GM12878 (cell line): Measurements from ENCODE around the gene MRNIP. TPM values are rescaled to one million over a fixed set of nuclear protein-coding genes. Genes with fewer than 3 reads are reported as not detected.

Source experiments
- ATAC-seq: fragments of 200-7000 bp; cut with Tn5 transposase; 3 replicates; pipeline ENCODE4 v1.9.1; 2020; ENCODE audit warnings: mild to moderate bottlenecking, moderate library complexity
- BruUV-seq: library from RNA; stranded (reverse); fragments of 400-500 nt; replicated peaks from 2 replicates; lab custom pipeline; 2021; lab: Mats Ljungman, UMichigan
- CTCF ChIA-PET: fragments of 300-600 bp; sonication (Branson Sonifier 250); formaldehyde crosslinking; extraction: SDS; loops from one replicate; lab custom pipeline; 2021; ENCODE audit warnings: inconsistent platforms; lab: Yijun Ruan, JAX
- POLR2A ChIA-PET: fragments of 350-600 bp; formaldehyde crosslinking; extraction: SDS; loops from one replicate; lab custom pipeline; 2021; ENCODE audit warnings: inconsistent platforms; lab: Charles Lee
- RAD21 ChIA-PET: fragments of 300-600 bp; sonication (Branson Sonifier 250); formaldehyde crosslinking; loops from one replicate; lab custom pipeline; 2023; ENCODE audit warnings: antibody characterized with exemption; ENCODE audit not compliant: unreplicated experiment; lab: Charles Lee
- SMC1A ChIA-PET: fragments of 300-600 bp; sonication (Branson Sonifier 250); formaldehyde crosslinking; loops from one replicate; lab custom pipeline; 2023; ENCODE audit not compliant: unreplicated experiment, uncharacterized antibody; lab: Charles Lee
- DNase-seq: peaks from one replicate; pipeline ENCODE4 v3.0.0-alpha.2; 2011; ENCODE audit warnings: low read depth, low spot score
- FAIRE-seq: peaks from 3 replicates; lab custom pipeline; 2011; peaks lifted over from hg19 to GRCh38; lab: Jason Lieb, UNC
- H2AFZ ChIP-seq: 2 replicates; pipeline ENCODE4 v1.6.0; 2011; ENCODE audit warnings: low read depth, low read length, control low read depth; ENCODE audit not compliant: control insufficient read depth
- H3K27ac ChIP-seq: 2 replicates; pipeline ENCODE4 v1.5.1; 2011; ENCODE audit warnings: control low read depth; ENCODE audit not compliant: control insufficient read depth, insufficient read depth
- H3K27me3 ChIP-seq, 2 experiments: replicated peaks in 1 of 2; 2 replicates each; pipeline versions ENCODE4 v1.6.0 to v1.6.1; 2011; ENCODE audit warnings: low read length in 1 of 2; ENCODE audit not compliant: control insufficient read depth in 2 of 2, insufficient read depth in 2 of 2
- H3K36me3 ChIP-seq, 2 experiments: 2 replicates each; pipeline ENCODE4 v1.5.1; 2011; ENCODE audit warnings: low read length in 1 of 2; ENCODE audit not compliant: control insufficient read depth in 2 of 2, insufficient read depth in 2 of 2
- H3K4me1 ChIP-seq: 2 replicates; pipeline ENCODE4 v1.6.1; 2011; ENCODE audit warnings: mild to moderate bottlenecking, low read length, moderate library complexity, mixed read lengths; ENCODE audit not compliant: control insufficient read depth, insufficient read depth
- H3K4me2 ChIP-seq: 2 replicates; pipeline ENCODE4 v1.6.0; 2011; ENCODE audit warnings: control low read depth; ENCODE audit not compliant: control insufficient read depth, insufficient read depth
- H3K4me3 ChIP-seq: fragments of 200-600 bp; sonication (generic); 2 replicates; pipeline ENCODE4 v1.5.1; 2016
- H3K79me2 ChIP-seq: 2 replicates; pipeline ENCODE4 v1.6.0; 2011; ENCODE audit warnings: low read length; ENCODE audit not compliant: control insufficient read depth, insufficient read depth
- H3K9ac ChIP-seq: 2 replicates; pipeline ENCODE4 v1.8.0; 2011; ENCODE audit warnings: low read length, control low read depth, mixed read lengths; ENCODE audit not compliant: control insufficient read depth, insufficient read depth
- H3K9me3 ChIP-seq: replicated peaks from 3 replicates; pipeline ENCODE4 v1.5.1; 2011; ENCODE audit warnings: mild to moderate bottlenecking, low read length; ENCODE audit not compliant: control insufficient read depth, insufficient read depth
- H4K20me1 ChIP-seq: 2 replicates; pipeline ENCODE4 v1.6.0; 2011; ENCODE audit not compliant: control insufficient read depth, insufficient read depth
- CREM ChIP-seq: IDR thresholded peaks from 2 replicates; pipeline ENCODE4 v1.6.1; 2014; ENCODE audit warnings: antibody characterized with exemption, low read depth
- ETV6 ChIP-seq, 2 experiments: fragments of 450-650 bp in 1 of 2; IDR thresholded peaks in 1 of 2; conservative IDR thresholded peaks in 1 of 2; 2 replicates each; pipeline ENCODE4 v1.6.1; 2014; ENCODE audit warnings: antibody characterized with exemption in 1 of 2, borderline replicate concordance in 1 of 2, low read depth in 1 of 2, mild to moderate bottlenecking in 1 of 2, moderate library complexity in 1 of 2
- EZH2 ChIP-seq: IDR thresholded peaks from 2 replicates; pipeline ENCODE4 v1.6.1; 2012; ENCODE audit warnings: low read depth, mild to moderate bottlenecking, control low read depth, inconsistent platforms, low read length, borderline replicate concordance; ENCODE audit not compliant: control insufficient read depth
- KDM1A ChIP-seq: fragments of 200-600 bp; sonication (generic); IDR thresholded peaks from 2 replicates; pipeline ENCODE4 v1.6.1; 2016; ENCODE audit warnings: borderline replicate concordance
- POLR2A ChIP-seq: IDR thresholded peaks from 2 replicates; pipeline ENCODE4 v1.6.1; 2011; ENCODE audit warnings: low read depth, mild to moderate bottlenecking, low read length
- TCF7 ChIP-seq: IDR thresholded peaks from 2 replicates; pipeline ENCODE4 v1.6.1; 2014; ENCODE audit warnings: antibody characterized with exemption, borderline replicate concordance
- ZZZ3 ChIP-seq: IDR thresholded peaks from 2 replicates; pipeline ENCODE4 v1.6.1; 2011; ENCODE audit warnings: low read depth; ENCODE audit not compliant: control insufficient read depth, insufficient read length
- WGBS: methylation state at CpG from one replicate; pipeline ENCODE4 v1.1.6; 2016; ENCODE audit warnings: low lambda C conversion rate; ENCODE audit not compliant: insufficient replicate concordance, insufficient coverage; ENCODE audit errors: missing lambda C conversion rate; 5-methylcytosine and 5-hydroxymethylcytosine counted together
- in situ Hi-C: fragments of 300-500 bp; cut with MboI; formaldehyde crosslinking; loops from 9 replicates; pipeline ENCODE4 v1.14.3; 2018; ENCODE audit warnings: mixed read lengths
- intact Hi-C: fragments of 100-400 bp; cut with micrococcal nuclease; formaldehyde crosslinking; loops from one replicate; pipeline ENCODE4 v1.14.2; 2022; ENCODE audit not compliant: unreplicated experiment
- polyA plus RNA-seq, 11 experiments: library from polyadenylated mRNA; depleted of rRNA in 4 of 11; unstranded in 6 of 11; stranded (reverse) in 5 of 11; fragments of >200 nt; fragmentation: Nextera tagmentation in 4 of 11; fragmentation: Illumina TruSeq in 1 of 11; extraction: Ambion mirVana in 4 of 11; extraction: Trizol in 1 of 11; gene quantifications; 1 replicate in 1 of 11; 2 replicates in 10 of 11; pipeline versions ENCODE4 v1.2.1 to v1.2.3, GENCODE V29; 2011 to 2016; ENCODE audit warnings: inconsistent platforms in 2 of 11, missing spikeins in 2 of 11, low read depth in 1 of 11
- total RNA-seq, 4 experiments: library from RNA; depleted of rRNA in 3 of 4; stranded (reverse); fragments of >200 nt in 3 of 4; fragmentation: Illumina TruSeq in 1 of 4; extraction: Trizol in 1 of 4; gene quantifications; 2 replicates each; pipeline versions ENCODE4 v1.2.1 to v1.2.3, GENCODE V29; 2013 to 2021

Gene MRNIP
- total and polyA plus RNA-seq, 10 of the 15 experiments (the other 5 are each of a cell fraction or from before 2014, with no cell fraction given): 2.4 to 30.4 (median 13.1) TPM

DNA sequence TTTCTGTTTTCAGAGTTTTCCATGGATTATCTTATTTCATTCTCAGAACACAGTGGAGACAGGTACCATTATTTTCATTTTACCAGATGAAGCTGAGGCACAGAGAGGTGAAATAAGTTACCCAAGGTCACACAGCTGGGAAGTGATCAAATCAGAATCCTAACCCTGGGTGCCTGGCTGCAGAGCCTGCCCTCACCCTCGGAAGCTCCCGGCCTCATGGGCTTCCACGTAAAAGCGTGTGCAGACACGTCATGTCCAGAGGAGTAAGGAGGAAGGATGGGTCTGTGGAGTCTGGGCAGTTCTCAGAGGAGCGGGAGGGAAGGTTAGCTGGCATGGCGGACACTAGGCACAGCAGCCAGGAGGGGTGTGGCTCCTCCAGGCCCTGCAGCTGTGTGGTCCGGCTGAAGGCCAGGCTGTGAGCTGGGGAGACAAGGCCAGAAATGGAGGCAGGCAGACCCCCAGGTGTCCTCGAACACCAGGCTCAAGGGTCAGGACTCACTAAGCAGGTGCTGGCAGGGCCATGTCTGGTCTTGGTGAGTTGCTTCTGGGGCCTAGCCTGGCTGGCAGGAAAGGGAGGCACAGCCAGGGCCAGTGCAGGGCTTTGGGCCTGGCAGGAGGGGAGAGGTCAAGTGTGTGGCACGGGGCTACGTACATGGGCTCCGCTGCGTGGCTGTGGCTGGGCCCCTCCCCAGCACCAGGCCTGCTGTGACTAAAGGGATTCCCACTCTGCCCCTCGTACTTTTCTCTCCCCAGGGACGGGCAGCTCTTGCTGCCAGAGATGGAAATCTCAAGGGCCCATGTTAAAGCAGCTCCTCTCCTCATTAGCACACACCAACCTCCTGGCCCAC is 43.5 kb upstream of the MRNIP start:
- TF ChIP-seq POLR2A: peak; percentile 19; the same call in 1 of the 2 replicates
- no peak for TF ChIP-seq ETV6 (conservative IDR thresholded peaks at IDR 0.05 in 1 of 2, IDR thresholded peaks at IDR 0.05 in 1 of 2; ENCODE audit: borderline replicate concordance in 1 of 2, low read depth in 1 of 2)
- Histone ChIP-seq H2AFZ (no peak overlapping the region), H3K36me3 (peaks cover 8 to 23% of the 10 kb centered on the region in 2 experiments), H3K4me1 (peaks cover 8% of the 10 kb centered on the region), H3K79me2 (peaks cover 16% of the 10 kb centered on the region), H3K27ac (no peak overlapping the region), H3K4me2 (no peak overlapping the region), H3K27me3 (no peaks in the 10 kb centered on the region), H3K9ac (no peak overlapping the region), H3K9me3 (no peaks in the 10 kb centered on the region), H3K4me3 (no peak overlapping the region), H4K20me1 (no peaks in the 10 kb centered on the region)
- ATAC-seq (no peak), DNase-seq (no peak), FAIRE-seq (no peak)
- ChIA-PET SMC1A (no interaction called here), RAD21 (interaction anchor here (0.8 kb wide), 1 partner anchor 100 kb away, joined by 3 read pairs; no protein-coding TSS in a partner anchor), CTCF (no interaction called here), POLR2A (no interaction called here)
- intact Hi-C loops (no loop called here), in situ Hi-C loops (no loop called here)
- no TSS peak for BruUV-seq
- WGBS: 99% methylated on average over 15 of the region's 15 CpGs

DNA sequence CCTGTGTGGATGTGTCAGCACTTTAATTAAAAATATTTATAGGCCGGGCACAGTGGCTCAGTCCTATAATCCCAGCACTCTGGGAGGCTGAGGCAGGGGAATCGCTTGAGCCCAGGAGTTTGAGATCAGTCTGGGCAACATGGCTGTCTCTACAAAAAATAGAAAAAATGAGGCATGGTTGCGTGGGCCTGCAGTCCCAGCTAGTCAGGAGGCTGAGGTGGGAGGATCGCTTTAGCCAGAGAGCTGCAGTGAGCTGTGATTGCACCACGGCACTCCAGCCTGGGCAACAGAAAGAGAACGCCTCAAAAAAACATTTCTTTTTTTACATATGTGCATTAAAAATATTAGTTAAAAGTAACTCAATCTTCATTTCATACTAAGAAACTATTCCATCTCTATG is 42.8 kb upstream of the MRNIP start:
- POLR2A ChIA-PET: no interaction called here
- no peaks in the 10 kb centered on the region for H3K27me3 ChIP-seq
- intact Hi-C loops (no loop called here), in situ Hi-C loops (no loop called here)
- peaks cover 9% of the 10 kb centered on the region for H3K79me2 ChIP-seq
- H2AFZ ChIP-seq: no peak overlapping the region
- SMC1A ChIA-PET: no interaction called here
- no TSS peak for BruUV-seq
- FAIRE-seq (no peak), DNase-seq (no peak), ATAC-seq (no peak)
- no peak overlapping the region for H3K9ac ChIP-seq
- H3K36me3 ChIP-seq: peaks cover 8 to 23% of the 10 kb centered on the region in 2 experiments
- no peak overlapping the region for H3K27ac ChIP-seq
- CTCF ChIA-PET: no interaction called here
- H3K4me3 ChIP-seq: no peak overlapping the region
- RAD21 ChIA-PET: interaction anchor here (0.8 kb wide), 1 partner anchor 99 kb away, joined by 3 read pairs; no protein-coding TSS in a partner anchor
- TF ChIP-seq EZH2 (no peak), KDM1A (no peak), ZZZ3 (no peak), TCF7 (no peak), CREM (no peak)
- no peak overlapping the region for H3K4me2 ChIP-seq
- WGBS: 89% methylated on average over 6 of the region's 6 CpGs
- no peaks in the 10 kb centered on the region for H3K9me3 ChIP-seq
- peaks cover 5% of the 10 kb centered on the region for H3K4me1 ChIP-seq
- no peaks in the 10 kb centered on the region for H4K20me1 ChIP-seq
